HG03520 (cell line): ENCODE results near the gene CPXM2.

Experiments used
- ATAC-seq: cut with Tn5 transposase; IDR thresholded peaks from one replicate; pipeline ENCODE4 v1.9.1; 2021; ENCODE audit warnings: mild to moderate bottlenecking, moderate library complexity; ENCODE audit not compliant: unreplicated experiment

Gene CPXM2

DNA sequence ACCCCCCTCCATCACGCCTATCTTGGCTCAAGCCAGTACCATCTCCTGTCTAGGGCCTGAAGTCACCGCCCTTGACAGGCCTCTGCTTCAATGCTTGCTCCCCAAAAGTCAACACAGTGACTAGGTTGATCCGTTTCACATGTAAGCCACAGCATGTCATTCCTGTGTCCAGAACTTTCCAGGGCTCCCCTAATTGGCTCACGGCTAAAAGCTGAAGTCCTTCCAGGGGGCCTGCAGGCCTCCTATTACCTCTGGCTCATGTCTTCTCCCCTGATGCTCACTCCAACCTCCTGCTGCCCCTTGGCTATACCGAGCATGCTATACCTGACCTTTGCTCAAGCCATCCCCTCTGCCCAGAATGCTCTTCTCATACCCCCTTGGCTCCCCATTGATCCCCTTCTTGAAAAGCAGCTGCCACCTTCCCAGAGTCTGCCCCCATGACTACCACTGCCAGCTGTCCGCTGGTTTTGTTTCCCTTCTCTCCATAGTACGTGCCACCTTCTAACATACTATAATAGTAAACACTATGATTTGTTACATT lies 39.1 kb downstream of the CPXM2 start:
- ATAC-seq, result no peak

DNA sequence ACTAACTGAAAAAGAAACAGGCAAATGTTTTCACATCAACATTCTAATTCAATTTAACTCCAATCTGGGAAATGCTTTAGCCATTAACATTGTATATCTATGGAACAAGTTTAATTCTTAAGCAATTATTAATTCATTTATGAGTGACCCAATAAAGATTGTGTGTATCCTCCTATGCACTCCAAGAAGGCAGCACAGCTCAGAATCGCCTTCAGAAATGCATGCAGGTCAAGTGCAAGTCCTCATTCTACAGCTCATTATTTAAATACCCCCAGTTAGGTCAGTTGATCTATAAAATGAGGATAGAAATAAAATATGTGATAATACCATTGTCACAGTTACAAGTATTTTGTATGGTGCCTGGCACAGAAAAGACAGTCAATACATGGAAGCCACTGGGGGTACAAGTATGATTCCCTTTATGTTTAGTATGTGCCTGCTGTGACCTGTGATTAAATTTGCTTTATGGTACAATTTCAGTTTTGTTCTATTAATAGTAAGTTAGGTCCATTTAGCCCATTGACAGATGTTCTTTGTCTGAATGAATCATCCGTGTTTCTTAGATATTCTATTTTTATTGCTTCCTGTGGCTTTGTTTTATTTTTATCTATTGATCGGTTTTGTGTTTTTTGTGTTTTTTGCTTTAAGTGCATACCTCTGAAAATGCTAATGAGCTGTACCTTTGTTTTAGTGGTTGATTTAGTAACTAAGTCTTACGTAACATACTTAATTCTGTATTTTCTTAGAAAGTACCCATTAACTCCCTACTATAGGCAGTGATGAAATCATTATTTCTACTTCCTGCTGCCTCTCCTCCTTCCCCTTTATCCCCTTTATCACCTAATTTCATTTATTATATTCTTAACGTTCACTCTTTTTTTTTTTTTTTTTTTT lies 42.8 kb downstream of the CPXM2 start:
- peak; percentile 89 for ATAC-seq

DNA sequence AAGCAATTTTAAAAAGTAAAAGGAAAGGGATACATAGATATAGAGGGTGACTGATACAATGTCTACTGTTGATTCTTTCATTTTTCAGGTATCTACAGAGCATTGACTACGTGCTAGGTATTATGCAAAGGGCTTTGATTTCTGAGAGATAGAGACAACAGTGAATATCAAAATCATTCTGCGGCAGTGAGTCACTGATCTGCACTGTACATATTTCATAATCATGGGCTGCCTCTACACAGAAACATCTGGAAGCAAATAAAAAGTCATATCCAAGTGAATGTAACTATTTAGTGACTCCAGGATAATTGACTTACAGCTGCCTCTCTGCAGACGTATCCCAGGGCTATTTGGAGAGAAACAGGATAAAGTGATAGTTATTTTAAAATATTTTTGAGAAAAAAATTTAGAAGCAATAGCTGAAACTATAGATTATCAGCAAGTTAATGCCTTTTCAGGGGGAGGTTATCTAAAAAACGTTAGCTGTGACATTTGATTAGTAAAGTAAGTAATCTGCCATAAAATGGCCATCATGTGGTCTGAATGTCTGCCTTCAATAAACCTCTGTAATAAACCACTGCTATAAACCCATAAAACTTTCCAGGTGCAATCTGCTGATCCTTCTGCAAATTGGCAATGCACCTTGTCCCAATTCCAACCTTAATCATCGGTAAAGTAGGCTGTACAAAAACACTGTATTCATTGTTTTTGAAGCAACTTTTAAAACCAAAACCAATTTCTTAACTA lies 43.7 kb downstream of the CPXM2 start:
- ATAC-seq, result no peak

DNA sequence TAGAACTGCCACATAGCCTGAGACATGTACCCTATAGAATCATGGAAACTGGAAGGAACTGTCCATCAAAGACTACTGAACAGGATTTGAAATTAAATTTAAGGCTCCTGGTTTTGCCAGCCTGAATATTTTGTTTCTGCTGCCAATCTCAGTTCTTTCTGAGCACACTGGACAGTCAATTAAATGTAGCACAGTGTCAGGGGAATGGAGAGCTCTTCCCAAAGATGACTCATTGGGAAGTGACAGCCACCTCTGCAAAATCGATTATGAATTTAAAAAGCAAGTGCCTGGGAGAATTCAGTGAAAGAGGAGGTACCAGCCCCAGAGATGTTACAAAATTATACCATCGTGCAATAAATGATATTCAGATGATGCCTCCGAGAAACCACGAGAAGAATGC lies 47.8 kb downstream of the CPXM2 start:
- no peak for ATAC-seq

DNA sequence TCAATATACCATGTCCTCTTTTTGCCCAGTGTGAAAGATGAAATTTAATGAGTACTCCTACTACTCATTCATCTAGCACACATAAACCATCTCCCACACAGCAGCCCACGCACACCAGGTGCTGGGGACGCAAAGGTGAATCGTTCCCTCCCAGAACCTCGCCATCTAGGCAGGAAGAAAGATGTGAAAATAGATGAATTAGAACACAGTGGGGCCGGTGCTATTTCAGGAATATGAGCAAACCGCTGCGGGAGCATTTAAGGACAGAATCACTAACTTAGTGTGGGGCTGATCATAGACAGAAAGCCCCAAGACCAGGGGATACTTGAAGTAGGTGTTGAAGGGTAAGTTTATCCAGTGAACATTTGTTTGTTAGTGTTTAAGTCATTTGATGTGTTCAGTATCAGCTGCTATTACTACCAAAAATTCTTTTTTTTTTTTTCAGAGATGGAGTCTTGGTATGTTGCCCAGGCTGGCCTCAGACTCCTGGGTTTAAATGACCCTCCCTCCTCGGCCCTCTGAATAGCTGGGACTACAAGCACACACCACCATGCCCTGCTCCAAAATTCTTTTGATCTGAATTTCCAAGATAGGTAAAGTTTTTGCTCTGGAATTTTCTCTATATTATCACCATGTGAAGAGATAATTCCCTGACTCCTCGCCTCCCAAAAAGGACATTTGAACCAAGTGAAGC lies 48.8 kb downstream of the CPXM2 start:
- no peak for ATAC-seq

DNA sequence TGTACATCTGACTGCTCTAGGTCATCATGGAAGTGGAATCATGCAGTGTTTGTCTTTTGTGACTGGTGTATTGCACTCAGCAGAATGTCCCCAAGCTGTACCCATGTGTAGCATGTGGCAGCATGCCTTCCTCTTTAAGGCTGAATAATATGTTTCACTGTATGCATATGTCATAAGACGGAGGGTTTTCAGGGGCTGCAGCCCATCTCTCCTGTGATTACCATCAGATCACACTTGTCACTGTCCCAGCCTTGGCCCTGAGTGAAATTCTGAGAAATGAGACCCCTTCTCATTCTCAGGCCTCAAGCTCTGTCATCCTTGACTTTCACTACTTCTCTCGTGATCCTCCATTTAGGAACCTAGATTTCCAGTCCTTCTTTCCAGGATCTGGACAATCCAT lies 50.0 kb downstream of the CPXM2 start:
- no peak for ATAC-seq

DNA sequence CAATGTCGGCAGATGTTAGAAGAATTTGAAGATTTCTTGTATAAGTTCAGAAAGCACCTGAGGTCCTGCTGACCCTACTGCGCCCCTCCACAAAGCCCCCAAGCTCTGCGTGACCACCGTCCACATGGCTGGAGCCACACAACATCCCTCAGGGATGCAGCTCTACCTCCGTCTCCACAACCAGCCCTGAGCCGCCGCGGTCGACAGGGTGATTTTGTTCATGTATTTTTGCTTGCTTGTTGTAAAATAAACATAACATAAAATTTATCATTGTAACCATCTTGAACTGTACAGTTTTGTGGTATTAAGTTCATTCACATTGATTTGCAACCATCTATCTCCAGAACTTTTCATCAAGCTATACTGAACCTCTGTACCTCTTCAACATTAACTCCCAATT lies 50.5 kb downstream of the CPXM2 start:
- ATAC-seq, result no peak

DNA sequence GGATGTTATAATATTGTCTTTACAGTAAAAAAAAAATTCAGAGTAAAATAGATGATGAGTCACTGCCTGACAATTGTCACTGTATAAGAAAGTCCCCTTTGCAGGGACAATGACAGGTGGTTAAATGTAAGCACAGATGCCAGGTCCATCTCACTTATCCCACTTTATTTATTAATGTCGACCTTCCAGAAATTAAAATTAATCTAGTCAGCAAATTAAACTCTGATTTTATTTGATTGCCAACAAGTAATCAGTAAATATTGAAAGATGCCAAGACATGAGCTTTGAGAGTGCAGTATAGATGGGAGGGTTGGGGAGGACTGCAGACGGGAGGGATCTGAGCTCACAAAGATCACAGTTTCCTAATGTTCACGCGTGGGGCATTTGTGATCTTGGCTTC lies 50.9 kb downstream of the CPXM2 start:
- ATAC-seq, result no peak

DNA sequence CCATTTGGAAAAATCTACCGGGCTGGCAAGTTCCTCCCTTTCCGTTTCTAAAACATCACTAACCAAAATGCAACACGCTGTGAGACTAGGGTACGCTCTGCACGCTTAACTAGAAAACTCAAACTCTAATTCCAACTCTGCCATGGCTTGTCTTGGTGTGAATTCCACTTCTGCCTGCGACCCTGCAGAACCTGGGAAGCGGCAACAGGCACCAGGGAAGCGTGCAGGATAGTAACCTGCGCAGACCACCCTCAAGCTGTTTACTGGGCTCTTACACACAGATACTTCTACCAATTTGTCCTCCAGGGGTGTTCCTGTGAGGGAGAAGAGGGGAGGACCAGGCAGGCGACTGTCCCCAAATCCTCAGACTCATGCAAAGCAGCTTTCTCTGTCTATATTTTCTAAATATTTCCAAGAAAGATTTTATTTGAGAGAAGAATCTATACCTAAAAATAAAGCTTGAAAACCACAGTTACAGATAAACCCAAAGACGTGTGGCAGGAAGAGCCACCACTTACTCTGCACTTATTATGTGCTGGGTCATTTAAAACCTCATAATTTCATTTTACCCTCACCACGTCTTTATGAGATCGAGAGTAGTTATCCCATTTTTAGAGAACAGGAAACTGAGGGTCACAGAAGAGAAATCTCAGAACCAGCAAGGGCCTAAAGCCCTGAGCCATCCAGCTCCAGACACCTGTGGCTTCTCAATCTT lies 52.9 kb downstream of the CPXM2 start:
- ATAC-seq, result no peak

DNA sequence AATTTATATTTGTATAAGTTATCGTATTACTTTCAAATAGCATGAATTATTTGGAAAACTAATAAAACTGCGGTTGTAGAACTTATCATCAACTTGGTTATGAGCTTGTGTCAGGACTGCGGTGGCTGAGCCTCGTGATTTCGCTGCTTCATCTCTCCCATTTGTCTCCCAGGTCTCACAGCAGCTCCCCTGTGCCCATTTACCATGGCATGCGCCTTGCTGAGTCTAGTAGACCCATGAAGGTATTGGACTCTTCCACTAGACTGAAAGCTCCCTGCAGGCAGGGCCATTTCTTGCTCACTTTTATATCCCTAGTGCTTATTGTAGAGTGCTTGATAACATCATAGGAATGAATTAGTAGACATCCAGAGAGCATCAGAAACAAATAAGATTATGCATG lies 53.9 kb downstream of the CPXM2 start:
- no peak for ATAC-seq

DNA sequence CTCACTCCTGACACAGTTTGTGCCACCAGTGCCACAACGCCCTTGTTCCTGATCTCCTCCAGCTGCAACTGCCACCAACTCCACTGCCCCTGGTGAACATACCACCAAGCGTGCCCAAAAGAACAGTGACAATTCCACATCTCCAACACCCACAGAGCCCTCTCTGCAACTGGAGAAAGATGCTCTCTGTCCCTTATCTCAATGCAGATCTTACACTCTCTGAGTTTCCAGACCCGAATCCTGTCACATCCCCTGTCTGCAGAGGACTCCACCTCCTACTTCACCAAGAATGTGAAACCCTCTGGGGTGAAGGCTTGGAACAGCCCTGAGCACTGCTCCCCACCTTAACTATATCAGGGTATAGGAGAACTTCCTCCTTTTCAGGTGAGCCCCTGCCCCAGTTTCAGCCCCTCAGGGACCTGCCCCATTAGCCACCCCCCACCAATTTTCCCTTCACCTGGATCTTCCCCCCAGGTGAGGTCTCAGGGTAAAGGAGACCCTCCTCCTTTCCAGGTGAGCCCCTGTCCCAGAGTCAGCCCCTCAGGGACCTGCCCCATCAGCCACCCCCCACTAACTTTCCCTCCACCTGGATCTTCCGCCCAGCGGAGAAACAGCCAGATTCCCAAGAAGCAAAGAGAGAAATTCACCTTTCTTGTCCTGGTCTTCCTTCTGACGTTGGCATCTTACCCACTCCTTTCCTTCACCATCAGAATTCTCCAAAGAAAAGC lies 55.0 kb downstream of the CPXM2 start:
- no peak for ATAC-seq

DNA sequence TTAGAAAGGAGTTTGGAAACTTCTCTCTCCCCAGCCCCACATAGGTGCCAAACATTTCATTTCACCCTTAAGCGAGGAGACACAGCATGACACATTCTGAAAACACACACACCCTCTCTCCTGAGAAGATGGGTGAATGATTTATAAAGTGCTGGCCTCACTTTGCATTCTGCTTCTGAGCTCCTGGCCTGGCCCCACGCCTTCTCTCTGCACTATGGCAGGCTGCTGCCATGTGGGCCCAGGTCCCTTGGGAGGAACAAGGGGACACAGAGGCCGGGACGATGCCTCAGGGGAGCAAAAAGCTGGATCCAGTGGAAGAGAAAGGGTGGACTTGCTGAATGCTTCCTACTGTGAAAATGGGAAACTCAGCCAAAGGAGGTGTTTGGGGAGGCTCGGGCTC lies 56.0 kb downstream of the CPXM2 start:
- peak; percentile 72 for ATAC-seq

DNA sequence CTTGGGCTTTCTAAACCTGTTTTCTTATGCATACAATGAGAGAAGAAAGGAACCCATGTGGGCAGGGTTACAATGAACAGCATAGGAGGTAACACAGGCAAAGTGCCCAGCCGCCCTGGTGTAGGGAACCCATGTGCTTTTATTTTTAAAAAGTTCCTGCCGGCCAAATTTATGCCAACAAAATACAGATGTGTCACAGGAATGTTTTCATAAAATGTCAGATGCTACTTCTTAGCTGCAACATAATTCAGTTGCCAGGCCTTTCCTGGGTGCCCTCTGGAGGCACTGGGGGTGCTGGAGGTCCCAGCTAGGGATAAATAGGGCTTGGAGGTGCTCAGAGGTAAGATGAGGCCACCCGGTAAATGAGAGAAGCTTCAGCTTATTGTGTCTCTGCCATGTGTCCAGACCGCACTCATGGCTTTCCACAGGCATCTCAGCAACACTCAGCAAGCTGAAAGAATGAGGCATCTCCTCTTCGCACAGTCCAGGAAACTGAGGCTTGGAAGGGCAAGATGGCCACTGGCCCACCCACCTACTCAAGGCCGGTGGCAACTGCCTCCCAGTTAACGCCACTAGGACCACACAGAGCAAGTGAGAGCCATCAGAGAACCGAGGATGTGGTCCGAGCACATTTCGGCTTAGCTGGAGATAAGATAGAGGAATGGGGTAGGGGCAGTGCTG lies 58.3 kb downstream of the CPXM2 start:
- no peak for ATAC-seq

DNA sequence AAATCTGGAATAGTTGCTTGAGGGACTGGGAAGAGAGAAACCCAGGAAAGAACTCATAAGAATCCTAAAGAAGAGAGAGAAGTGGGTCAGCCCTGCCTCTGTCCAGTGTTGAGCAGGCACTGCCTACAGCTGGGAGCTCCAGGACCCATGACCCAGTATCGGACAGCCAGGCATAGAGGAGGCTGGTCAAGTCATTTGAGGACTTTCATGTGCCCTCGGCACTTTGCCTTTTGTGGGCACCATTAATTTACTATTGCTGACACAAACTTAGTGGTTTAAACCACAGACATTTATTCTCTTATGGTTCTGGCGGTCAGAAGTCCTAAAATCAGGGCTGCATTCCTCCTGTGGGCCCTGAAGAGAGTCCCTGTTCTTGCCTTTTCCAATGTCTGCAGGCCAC lies 60.3 kb downstream of the CPXM2 start:
- ATAC-seq, result no peak

DNA sequence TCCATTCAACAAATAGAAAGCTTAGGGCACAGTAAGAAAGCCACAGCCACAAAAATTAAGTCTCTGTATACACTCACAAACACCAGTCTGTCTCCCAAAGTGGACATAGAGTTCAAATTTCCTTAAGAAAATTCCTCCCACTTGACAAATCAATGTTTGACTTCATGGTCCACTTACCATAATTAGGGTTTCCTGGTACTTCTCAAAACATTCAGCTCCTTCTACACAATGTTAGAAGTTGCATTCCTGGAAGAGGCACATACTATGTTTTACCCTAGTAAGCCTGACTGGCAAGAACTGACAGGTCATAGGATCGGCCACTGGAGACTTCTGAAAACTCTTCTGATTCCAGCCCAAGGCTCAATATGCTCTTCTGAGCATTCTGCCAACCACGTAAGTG lies 70.5 kb downstream of the CPXM2 start:
- no peak for ATAC-seq

DNA sequence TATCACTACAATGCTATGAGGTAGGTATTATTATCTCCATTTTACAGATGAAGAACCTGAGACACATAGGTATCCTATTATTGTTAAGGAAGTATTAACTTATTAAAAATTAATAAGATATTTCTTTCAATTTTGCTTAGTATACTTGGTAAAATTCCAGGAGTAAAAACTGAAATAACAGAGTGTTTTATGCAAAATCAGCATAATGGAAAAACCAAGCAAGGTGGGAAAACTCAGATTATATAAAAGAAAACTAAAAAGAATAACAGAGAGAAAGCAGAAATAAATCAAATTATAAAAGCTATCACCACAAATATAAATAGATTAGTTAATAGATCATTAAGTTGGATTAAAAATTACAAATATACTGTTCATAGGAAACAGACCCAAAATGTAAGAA lies 82.0 kb downstream of the CPXM2 start:
- no peak for ATAC-seq

DNA sequence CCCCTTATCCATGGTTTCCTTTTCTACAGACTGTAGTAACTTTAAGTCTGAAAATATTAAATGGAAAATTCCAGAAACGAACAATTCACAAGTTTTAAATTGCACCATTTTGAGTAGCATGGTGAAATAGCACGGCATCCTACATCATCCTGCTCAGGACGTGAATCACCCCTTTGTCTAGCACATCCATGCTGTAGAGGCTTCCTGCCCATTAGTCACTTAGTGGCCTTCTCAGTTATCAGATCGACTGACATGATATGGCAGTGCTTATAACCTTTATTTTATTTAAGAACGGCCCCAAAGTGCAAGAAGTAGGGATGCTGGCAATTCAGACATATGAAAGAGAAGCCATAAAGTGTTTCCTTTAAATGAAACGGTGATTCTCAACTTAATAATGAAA lies 82.7 kb downstream of the CPXM2 start:
- no peak for ATAC-seq

DNA sequence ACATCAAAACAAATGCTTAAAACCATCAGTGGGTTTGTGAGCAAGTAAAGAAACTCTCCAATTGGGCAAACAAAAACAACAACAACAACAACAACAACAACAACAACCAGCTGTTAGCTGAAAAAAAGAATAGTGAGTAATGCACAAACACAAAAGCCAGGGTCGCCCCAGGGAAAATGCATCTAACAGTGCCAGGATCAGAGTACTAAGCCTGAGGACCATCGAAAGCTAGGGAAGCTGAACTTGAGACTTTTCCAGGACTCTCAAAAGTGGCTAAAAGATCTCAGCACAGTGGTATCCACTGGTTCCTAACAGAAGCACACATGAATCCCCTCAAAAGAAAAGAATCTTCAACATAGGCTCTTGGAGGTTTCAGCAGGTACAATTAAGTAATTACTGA lies 83.3 kb downstream of the CPXM2 start:
- no peak for ATAC-seq

DNA sequence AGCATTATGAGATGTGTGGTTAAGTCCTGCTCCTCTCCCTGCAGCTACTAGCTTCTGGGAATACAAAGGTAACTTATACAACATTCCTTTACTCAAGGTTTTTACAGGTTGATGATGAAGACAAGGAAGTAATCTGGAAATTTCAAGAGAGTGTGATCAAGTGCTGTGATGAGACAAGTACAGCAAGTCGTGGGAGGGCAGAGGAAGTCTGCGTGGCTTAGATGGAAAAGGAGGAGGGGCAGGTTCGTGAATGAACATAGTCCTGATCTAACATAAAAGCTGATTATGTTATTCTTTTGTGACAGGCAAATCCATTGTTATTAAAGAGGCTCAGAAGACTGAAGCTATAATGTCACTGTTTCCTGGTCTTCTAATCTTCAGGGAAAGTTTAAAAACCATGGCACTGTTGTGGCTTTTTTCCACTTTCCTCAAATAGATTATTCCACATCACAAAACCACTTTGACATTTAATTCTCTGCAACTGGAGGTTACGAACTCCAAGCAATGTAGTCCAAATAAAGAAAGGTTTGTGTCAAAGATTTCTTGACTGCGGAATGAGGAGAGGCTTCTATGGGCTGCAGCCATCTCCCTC lies 84.1 kb downstream of the CPXM2 start:
- no peak for ATAC-seq
